B cell (primary cell): ENCODE data around the gene UBL3. TPM values are rescaled to one million over a fixed set of nuclear protein-coding genes. Genes with fewer than 3 reads are reported as not detected.

Source experiments
- ATAC-seq: fragments of 200-7000 bp; cut with Tn5 transposase; one replicate; pipeline ENCODE4 v1.10.0; 2021; ENCODE audit warnings: low read depth, mild to moderate bottlenecking, moderate number of reproducible peaks, moderate library complexity
- CTCF ChIA-PET: fragments of 350-600 bp; sonication (Branson Sonifier 250); formaldehyde crosslinking; loops from one replicate; lab custom pipeline; 2021; ENCODE audit warnings: antibody characterized with exemption, inconsistent platforms; lab: Charles Lee
- POLR2A ChIA-PET: fragments of 350-600 bp; sonication (Branson Sonifier 250); formaldehyde crosslinking; loops from one replicate; lab custom pipeline; 2021; ENCODE audit warnings: antibody characterized with exemption; lab: Charles Lee
- DNase-seq: peaks from one replicate; pipeline ENCODE4 v3.0.0; 2013
- H2AFZ ChIP-seq: 2 replicates; pipeline ENCODE4 v1.6.1; 2012; ENCODE audit warnings: mild to moderate bottlenecking, low read depth, low read length; ENCODE audit not compliant: insufficient read depth, poor library complexity, severe bottlenecking
- H3K27ac ChIP-seq, 2 donors: 1 replicate in 1 of 2; 2 replicates in 1 of 2; pipeline ENCODE4 v1.5.1; 2012 to 2013; ENCODE audit warnings: low read length in 2 of 2, mild to moderate bottlenecking in 2 of 2, moderate library complexity in 1 of 2
- H3K27me3 ChIP-seq, 4 experiments: fragments of 200-600 bp in 1 of 4; sonication (generic) in 1 of 4; replicated peaks in 1 of 4; 1 replicate in 2 of 4; 2 replicates in 2 of 4; pipeline versions ENCODE4 v1.6.1 to v1.7.0; 2013 to 2016; ENCODE audit warnings: low read length in 3 of 4, mild to moderate bottlenecking in 2 of 4, mixed read lengths in 1 of 4, moderate library complexity in 1 of 4; ENCODE audit not compliant: insufficient read depth in 4 of 4, control insufficient read depth in 3 of 4; ENCODE audit errors: control extremely low read depth in 1 of 4
- H3K36me3 ChIP-seq, 2 experiments: replicated peaks in 1 of 2; 1 replicate in 1 of 2; 2 replicates in 1 of 2; pipeline versions ENCODE4 v1.6.1 to v1.7.1; 2013; ENCODE audit warnings: low read length in 1 of 2; ENCODE audit not compliant: insufficient read depth in 2 of 2, control insufficient read depth in 1 of 2; ENCODE audit errors: control extremely low read depth in 1 of 2, extremely low read depth in 1 of 2
- H3K4me1 ChIP-seq, 2 donors: fragments of 200-600 bp in 1 of 2; sonication (generic) in 1 of 2; 1 replicate in 1 of 2; 2 replicates in 1 of 2; pipeline versions ENCODE4 v1.5.1 to v1.6.1; 2013 to 2017; ENCODE audit warnings: low read length in 2 of 2; ENCODE audit not compliant: control insufficient read depth in 2 of 2, insufficient read depth in 2 of 2
- H3K4me2 ChIP-seq: replicated peaks from 2 replicates; pipeline ENCODE3; 2012; ENCODE audit warnings: mild to moderate bottlenecking, low read depth, low read length; ENCODE audit not compliant: poor library complexity, severe bottlenecking
- H3K4me3 ChIP-seq, 5 experiments: fragments of 200-600 bp in 1 of 5; sonication (generic) in 1 of 5; 1 replicate in 3 of 5; 2 replicates in 2 of 5; pipeline versions ENCODE4 v1.5.1 to v1.7.0; 2011 to 2016; ENCODE audit warnings: low read length in 4 of 5, mild to moderate bottlenecking in 4 of 5, low read depth in 2 of 5, control low read depth in 1 of 5, moderate library complexity in 1 of 5; ENCODE audit not compliant: insufficient read depth in 1 of 5; ENCODE audit errors: control extremely low read depth in 1 of 5, extremely low read depth in 1 of 5
- H3K79me2 ChIP-seq: fragments of 200-600 bp; sonication (generic); one replicate; pipeline ENCODE4 v1.6.0; 2016; ENCODE audit warnings: low read length; ENCODE audit not compliant: control insufficient read depth, insufficient read depth
- H3K9ac ChIP-seq: fragments of 200-600 bp; sonication (generic); 2 replicates; pipeline ENCODE4 v1.6.1; 2017; ENCODE audit warnings: mild to moderate bottlenecking, low read length, moderate library complexity
- H3K9me3 ChIP-seq, 3 donors: one replicate each; pipeline versions ENCODE4 v1.6.1 to v1.7.1; 2013; ENCODE audit warnings: low read length in 2 of 3; ENCODE audit not compliant: control insufficient read depth in 2 of 3, insufficient read depth in 1 of 3; ENCODE audit errors: control extremely low read depth in 1 of 3
- H4K20me1 ChIP-seq: 2 replicates; pipeline ENCODE4 v1.6.0; 2012; ENCODE audit warnings: mild to moderate bottlenecking, low read length; ENCODE audit not compliant: insufficient read depth, control insufficient read depth, poor library complexity, severe bottlenecking
- H3K27ac Mint-ChIP-seq: one replicate; pipeline ENCODE4 v1.8.0; 2021; ENCODE audit warnings: mixed read lengths
- H3K27me3 Mint-ChIP-seq: one replicate; pipeline ENCODE4 v1.8.0; 2021; ENCODE audit warnings: mixed read lengths
- H3K4me1 Mint-ChIP-seq: one replicate; pipeline ENCODE4 v1.8.0; 2021; ENCODE audit warnings: mixed read lengths
- H3K4me3 Mint-ChIP-seq: one replicate; pipeline ENCODE4 v1.8.0; 2021; ENCODE audit warnings: mixed read lengths
- H3K9me3 Mint-ChIP-seq: one replicate; pipeline ENCODE4 v1.8.0; 2022; ENCODE audit warnings: mixed read lengths; ENCODE audit not compliant: insufficient read depth
- CTCF ChIP-seq: fragments of 200-600 bp; IDR thresholded peaks from one replicate; pipeline ENCODE4 v1.8.0; 2022; ENCODE audit warnings: antibody characterized with exemption, mild to moderate bottlenecking
- EZH2 ChIP-seq: IDR thresholded peaks from 2 replicates; pipeline ENCODE4 v1.6.1; 2012; ENCODE audit warnings: borderline replicate concordance, low read depth, mild to moderate bottlenecking, moderate library complexity, low read length; ENCODE audit not compliant: insufficient read depth, poor library complexity, severe bottlenecking
- WGBS: methylation state at CpG from one replicate; pipeline ENCODE4 v1.1.5; 2013; ENCODE audit warnings: missing lambda C conversion rate; ENCODE audit not compliant: insufficient coverage; 5-methylcytosine and 5-hydroxymethylcytosine counted together
- intact Hi-C: fragments of 100-400 bp; cut with micrococcal nuclease; formaldehyde crosslinking; loops from one replicate; pipeline ENCODE4 v1.10.0; 2022
- polyA plus RNA-seq: library from polyadenylated mRNA; depleted of rRNA; stranded (reverse); fragments of >200 nt; gene quantifications from 2 replicates; pipeline ENCODE4 v1.2.3, GENCODE V29; 2012
- total RNA-seq, 2 donors: library from RNA; stranded (reverse); fragments of 120-200 nt in 1 of 2; gene quantifications; 1 replicate in 1 of 2; 2 replicates in 1 of 2; pipeline versions ENCODE4 v1.2.3 to v1.2.4, GENCODE V29; 2013 to 2022

The UBL3 gene
- total and polyA plus RNA-seq, 2 donors (not counting 1 experiment from before 2014, with no cell fraction given) = 7.3 to 27.9 TPM

GRCh38 chr13:29882076-29882475 is 31.7 kb upstream of the UBL3 start:
- POLR2A ChIA-PET = no interaction called here
- intact Hi-C loops = no loop called here
- Mint-ChIP-seq H3K9me3 (no peaks in the 10 kb centered on the region), H3K27ac (no peak overlapping the region), H3K27me3 (peaks cover 20% of the 10 kb centered on the region), H3K4me3 (no peak overlapping the region), H3K4me1 (no peaks in the 10 kb centered on the region)
- CTCF ChIA-PET = no interaction called here
- H3K27me3 ChIP-seq = no peaks in the 10 kb centered on the region
- WGBS = 57% methylated on average over 1 of the region's 1 CpG
- no peaks in the 10 kb centered on the region for H3K36me3 ChIP-seq
- H3K4me1 ChIP-seq = no peaks in the 10 kb centered on the region
- H4K20me1 ChIP-seq = no peaks in the 10 kb centered on the region
- DNase-seq = no peak
- TF ChIP-seq CTCF = no peak
- no peak for TF ChIP-seq EZH2
- no peaks in the 10 kb centered on the region for H3K79me2 ChIP-seq
- H3K9ac ChIP-seq = no peak overlapping the region
- no peak overlapping the region for H3K27ac ChIP-seq
- no peak overlapping the region for H3K4me2 ChIP-seq
- ATAC-seq = no peak
- no peaks in the 10 kb centered on the region for H3K9me3 ChIP-seq
- no peak overlapping the region for H3K4me3 ChIP-seq
- no peak overlapping the region for H2AFZ ChIP-seq

GRCh38 chr13:29878101-29878500 is 27.7 kb upstream of the UBL3 start:
- DNase-seq = no peak

More at GRCh38 chr13:29878101-29878500, 27.7 kb upstream of the UBL3 start:
- H3K79me2 ChIP-seq = no peaks in the 10 kb centered on the region
- no peak overlapping the region for H3K9ac ChIP-seq
- CTCF ChIA-PET = interaction anchor here (1.1 kb wide), 1 partner anchor 24 kb away, joined by 3 read pairs; no protein-coding TSS in a partner anchor
- no peaks in the 10 kb centered on the region for H3K36me3 ChIP-seq
- H4K20me1 ChIP-seq = no peaks in the 10 kb centered on the region
- H3K4me2 ChIP-seq = no peak overlapping the region
- no peak overlapping the region for H3K27ac ChIP-seq
- Mint-ChIP-seq H3K9me3 (no peaks in the 10 kb centered on the region), H3K27ac (no peak overlapping the region), H3K4me3 (no peak overlapping the region), H3K27me3 (peaks cover 37% of the 10 kb centered on the region), H3K4me1 (no peaks in the 10 kb centered on the region)
- H3K4me1 ChIP-seq = no peaks in the 10 kb centered on the region
- no peak overlapping the region for H2AFZ ChIP-seq
- no peak for ATAC-seq
- TF ChIP-seq EZH2 = no peak
- TF ChIP-seq CTCF = no peak
- H3K4me3 ChIP-seq = no peak overlapping the region
- H3K27me3 ChIP-seq = peaks cover 0 to 4% (median 0%) of the 10 kb centered on the region in 4 experiments
- POLR2A ChIA-PET = no interaction called here
- 100% methylated on average over 1 of the region's 2 CpGs for WGBS
- intact Hi-C loops = no loop called here
- H3K9me3 ChIP-seq = peaks cover 0 to 2% (median 0%) of the 10 kb centered on the region in 3 donors
